ENCODE results near the gene LRRC56.

Gene LRRC56

GRCh38 chr11:590997-591396 lies 53.7 kb downstream of the LRRC56 start:
- DNase-seq (ENCODE audit: low read depth), result no peak
- no peak for TF ChIP-seq CTCF (IDR thresholded peaks at IDR 0.05; ENCODE audit: insufficient read depth, low read depth, low read length, missing control alignments)
- H3K4me3 ChIP-seq (ENCODE audit: low read length), result no peak overlapping the region

- TF ChIP-seq CTCF (IDR thresholded peaks at IDR 0.05; ENCODE audit: insufficient read depth, low read depth, low read length, missing control alignments), result no peak
- DNase-seq (ENCODE audit: low read depth), result no peak
- no peak overlapping the region for H3K4me3 ChIP-seq (ENCODE audit: low read length)
Measured at GRCh38 chr11:592501-592900, 55.2 kb downstream of the LRRC56 start.

DNA sequence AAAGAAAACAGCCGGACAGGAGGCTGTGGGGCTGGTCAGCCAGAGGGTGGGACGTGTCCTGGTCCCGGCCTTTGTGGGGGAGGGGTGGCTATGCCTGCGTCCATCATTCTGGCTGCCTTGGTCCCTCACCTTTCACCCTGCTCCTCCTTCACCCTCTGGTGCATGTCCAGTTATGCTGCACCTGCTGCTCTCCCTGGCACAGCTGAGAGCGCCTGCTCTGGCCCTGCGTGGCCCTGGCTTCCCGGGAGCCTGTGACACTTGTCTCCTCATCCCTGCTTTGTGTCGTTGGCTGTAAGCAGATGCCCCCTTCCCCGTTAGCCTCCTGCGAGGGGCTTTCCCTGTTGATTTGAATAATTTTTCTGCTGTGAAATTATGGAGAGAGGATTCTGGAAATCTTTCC lies 55.6 kb downstream of the LRRC56 start:
- DNase-seq (ENCODE audit: low read depth), result no peak
- no peak for TF ChIP-seq CTCF (IDR thresholded peaks at IDR 0.05; ENCODE audit: insufficient read depth, low read depth, low read length, missing control alignments)
- H3K4me3 ChIP-seq (ENCODE audit: low read length), result no peak overlapping the region

GRCh38 chr11:593347-593746 lies 56.0 kb downstream of the LRRC56 start:
- TF ChIP-seq CTCF (IDR thresholded peaks at IDR 0.05; ENCODE audit: insufficient read depth, low read depth, low read length, missing control alignments), result no peak
- no peak overlapping the region for H3K4me3 ChIP-seq (ENCODE audit: low read length)
- no peak for DNase-seq (ENCODE audit: low read depth)

DNA sequence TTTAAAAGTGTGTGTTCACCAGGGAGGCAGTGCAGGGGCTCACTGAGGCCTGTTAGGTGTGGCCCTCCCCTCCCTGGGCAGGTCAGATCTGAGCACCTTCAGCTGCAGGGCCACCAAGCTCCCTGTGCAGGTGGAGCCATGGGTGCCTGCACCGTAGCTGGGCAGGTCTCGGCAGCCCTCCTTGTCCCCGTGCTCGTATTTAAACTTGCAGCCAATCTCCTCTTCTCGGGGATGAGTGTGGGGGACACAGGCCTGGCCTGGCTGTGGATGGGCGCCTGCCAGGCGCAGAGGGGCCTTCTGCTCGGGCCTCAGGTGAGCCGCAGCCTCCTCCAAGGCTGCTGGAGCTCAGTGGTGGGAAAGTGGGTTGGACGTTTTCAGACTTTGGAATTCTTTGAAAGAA lies 58.1 kb downstream of the LRRC56 start:
- no peak for TF ChIP-seq CTCF (IDR thresholded peaks at IDR 0.05; ENCODE audit: insufficient read depth, low read depth, low read length, missing control alignments)
- no peak for DNase-seq (ENCODE audit: low read depth)
- H3K4me3 ChIP-seq (ENCODE audit: low read length), result no peak overlapping the region

DNA sequence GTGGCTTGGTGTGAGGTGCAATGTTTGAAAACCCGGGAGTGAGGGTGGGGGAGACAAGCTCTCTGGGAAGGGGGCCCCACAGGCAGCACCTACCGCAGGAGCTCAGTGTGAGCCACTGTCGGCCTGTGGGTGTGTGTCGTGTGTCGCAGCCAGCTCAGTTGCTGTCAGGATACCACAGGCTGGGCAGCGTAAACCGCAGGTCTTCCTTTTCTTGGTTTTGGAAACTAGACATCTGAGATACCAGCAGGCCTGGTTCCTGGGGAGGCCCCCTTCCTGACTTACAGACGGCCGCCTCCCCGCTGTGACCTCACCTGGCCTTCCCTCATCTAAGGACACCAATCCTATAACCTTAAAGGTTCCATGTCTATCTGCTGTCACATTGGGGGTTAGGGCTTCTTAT lies 59.0 kb downstream of the LRRC56 start:
- H3K4me3 ChIP-seq (ENCODE audit: low read length), result no peak overlapping the region
- no peak for DNase-seq (ENCODE audit: low read depth)
- TF ChIP-seq CTCF (IDR thresholded peaks at IDR 0.05; ENCODE audit: insufficient read depth, low read depth, low read length, missing control alignments), result no peak

DNA sequence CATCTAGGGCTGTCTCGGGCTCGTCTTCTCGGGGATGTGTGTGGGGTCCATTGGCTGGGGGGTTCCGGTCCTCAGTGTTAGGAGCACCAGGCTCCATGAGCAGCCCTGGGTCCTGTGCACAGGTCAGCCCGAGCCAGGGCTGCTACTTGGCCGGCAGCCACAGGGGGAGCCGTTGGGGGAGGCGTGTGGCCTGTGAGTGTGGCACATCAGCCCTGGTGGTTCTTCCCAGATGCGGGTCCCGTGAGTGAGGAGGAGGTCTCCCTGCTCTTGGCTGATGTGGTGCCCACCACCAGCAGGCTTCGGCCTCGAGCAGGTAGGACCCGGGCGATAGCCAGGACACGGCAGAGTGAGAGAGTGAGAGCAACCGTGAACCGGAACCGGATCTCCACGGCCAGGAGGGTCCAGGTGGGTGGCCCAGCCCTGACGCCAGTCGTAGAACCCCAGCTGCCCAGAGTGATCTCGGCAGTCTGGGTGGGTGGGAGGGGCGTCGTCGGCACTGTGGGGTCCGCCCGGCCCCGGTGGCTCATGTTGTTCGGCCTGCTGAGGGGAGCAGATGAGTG lies 59.9 kb downstream of the LRRC56 start:
- no peak for TF ChIP-seq CTCF (IDR thresholded peaks at IDR 0.05; ENCODE audit: insufficient read depth, low read depth, low read length, missing control alignments)
- DNase-seq (ENCODE audit: low read depth), result no peak
- H3K4me3 ChIP-seq (ENCODE audit: low read length), result no peak overlapping the region

Data from epithelial cell of esophagus (primary cell).